Right atrium auricular region (tissue), 2 donors: ENCODE data around the gene CD58. TPM values are rescaled to one million over a fixed set of nuclear protein-coding genes. Genes with fewer than 3 reads are reported as not detected.
A peak's percentile ranks its signal among the peaks of the same experiment; 100 is the strongest.

Experiments used
- DNase-seq: peaks from one replicate; pipeline ENCODE4 v3.0.0-alpha.2; 2019; ENCODE audit warnings: low spot score
- H3K27ac ChIP-seq, 2 donors: fragments of 200-600 bp; sonication (generic); 1 replicate in 1 of 2; 2 replicates in 1 of 2; pipeline ENCODE4 v1.5.1; 2016 to 2019
- H3K27me3 ChIP-seq, 2 donors: fragments of 200-600 bp; sonication (generic); one replicate each; pipeline versions ENCODE4 v1.5.1 to v1.6.0; 2017 to 2019
- H3K36me3 ChIP-seq: fragments of 200-600 bp; sonication (generic); one replicate; pipeline ENCODE4 v1.5.1; 2016
- H3K4me1 ChIP-seq, 2 donors: fragments of 200-600 bp; sonication (generic); one replicate each; pipeline versions ENCODE4 v1.5.1 to v1.6.0; 2017 to 2019
- H3K4me3 ChIP-seq, 2 donors: fragments of 200-600 bp; sonication (generic); 1 replicate in 1 of 2; 2 replicates in 1 of 2; pipeline ENCODE4 v1.5.1; 2017 to 2019; ENCODE audit warnings: mild to moderate bottlenecking in 1 of 2, moderate library complexity in 1 of 2
- H3K9me3 ChIP-seq, 2 donors: fragments of 200-600 bp; sonication (generic); one replicate each; pipeline ENCODE4 v1.5.1; 2019
- CTCF ChIP-seq, 2 donors: fragments of 200-600 bp; sonication (generic); IDR thresholded peaks; one replicate each; pipeline ENCODE4 v1.5.1; 2019; ENCODE audit warnings: antibody characterized with exemption in 2 of 2
- total RNA-seq, 2 donors: library from RNA; depleted of rRNA; stranded (reverse); fragments of >200 nt; gene quantifications; one replicate each; pipeline ENCODE4 v1.1.0, GENCODE V29; 2016

The CD58 gene
- total RNA-seq, 2 donors from 2014 or later = 26.4 to 27.4 TPM

- no peaks in the 10 kb centered on the region for H3K9me3 ChIP-seq
- no peaks in the 10 kb centered on the region for H3K27me3 ChIP-seq
- no peaks in the 10 kb centered on the region for H3K36me3 ChIP-seq
- no peak for DNase-seq
- no peak overlapping the region for H3K27ac ChIP-seq
- H3K4me3 ChIP-seq = no peak overlapping the region
- TF ChIP-seq CTCF (IDR thresholded peaks at IDR 0.05) = no peak
- H3K4me1 ChIP-seq = peaks cover 0 to 22% of the 10 kb centered on the region in 2 donors
These were observed 73.9 kb downstream of the CD58 start for GRCh38 chr1:116496898-116497297.

DNA sequence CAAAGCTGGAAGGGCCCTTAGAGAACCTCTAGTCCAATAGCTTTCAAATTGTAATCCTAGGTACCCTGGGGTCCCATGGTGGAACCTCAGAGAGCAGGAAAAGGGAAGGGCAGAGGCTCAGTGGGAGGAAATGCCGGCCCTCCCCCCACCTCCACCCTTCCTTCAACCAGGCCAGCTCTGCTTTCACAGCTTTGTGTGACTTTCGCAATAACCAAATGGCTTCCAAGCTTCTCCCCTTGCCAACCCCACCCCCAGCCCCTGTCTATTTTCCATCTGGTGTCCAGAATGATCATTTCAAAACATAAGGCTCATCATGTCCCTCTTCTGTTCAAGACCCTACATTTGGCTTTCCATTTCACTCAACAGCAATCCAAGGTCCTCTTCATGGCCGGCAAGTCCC lies 74.4 kb downstream of the CD58 start:
- H3K9me3 ChIP-seq = no peaks in the 10 kb centered on the region
- H3K27me3 ChIP-seq = no peaks in the 10 kb centered on the region
- peak; percentile 78 for DNase-seq
- peak overlapping the region; percentile 53 to 61 for H3K27ac ChIP-seq
- no peak for TF ChIP-seq CTCF (IDR thresholded peaks at IDR 0.05)
- no peak overlapping the region for H3K4me3 ChIP-seq
- H3K36me3 ChIP-seq = no peaks in the 10 kb centered on the region
- peaks cover 0 to 22% of the 10 kb centered on the region in 2 donors for H3K4me1 ChIP-seq

- Histone ChIP-seq H3K27ac (peak overlapping the region; percentile 53 to 61), H3K27me3 (no peaks in the 10 kb centered on the region), H3K9me3 (no peaks in the 10 kb centered on the region), H3K4me1 (peaks cover 0 to 22% of the 10 kb centered on the region in 2 donors), H3K4me3 (no peak overlapping the region), H3K36me3 (no peaks in the 10 kb centered on the region)
- no peak for DNase-seq
- no peak for TF ChIP-seq CTCF (IDR thresholded peaks at IDR 0.05)
These were observed 75.3 kb downstream of the CD58 start for GRCh38 chr1:116495535-116495934.

DNA sequence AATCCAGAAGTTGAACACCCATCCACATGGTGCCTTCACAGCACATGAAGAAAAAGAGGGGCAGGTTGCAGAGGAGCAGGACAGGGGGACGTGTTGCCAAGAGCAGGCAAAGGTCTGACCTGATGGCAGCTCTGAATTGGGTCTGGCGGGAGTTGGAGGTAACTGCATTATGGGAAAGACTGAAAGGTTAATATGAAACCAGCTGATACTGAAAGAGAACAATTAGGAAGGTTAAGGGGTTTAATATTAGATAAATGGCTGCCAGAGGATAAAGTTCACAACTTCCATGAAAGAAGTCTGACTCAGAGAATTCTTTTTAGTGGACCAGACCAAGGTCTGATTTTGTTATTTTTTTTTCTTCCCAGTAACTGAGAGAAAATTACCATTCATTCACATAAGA lies 76.1 kb downstream of the CD58 start:
- Histone ChIP-seq H3K4me1 (peaks cover 0 to 22% of the 10 kb centered on the region in 2 donors), H3K27ac (no peak overlapping the region), H3K36me3 (no peaks in the 10 kb centered on the region), H3K9me3 (no peaks in the 10 kb centered on the region), H3K4me3 (no peak overlapping the region), H3K27me3 (no peaks in the 10 kb centered on the region)
- TF ChIP-seq CTCF (IDR thresholded peaks at IDR 0.05) = no peak
- DNase-seq = no peak

DNA sequence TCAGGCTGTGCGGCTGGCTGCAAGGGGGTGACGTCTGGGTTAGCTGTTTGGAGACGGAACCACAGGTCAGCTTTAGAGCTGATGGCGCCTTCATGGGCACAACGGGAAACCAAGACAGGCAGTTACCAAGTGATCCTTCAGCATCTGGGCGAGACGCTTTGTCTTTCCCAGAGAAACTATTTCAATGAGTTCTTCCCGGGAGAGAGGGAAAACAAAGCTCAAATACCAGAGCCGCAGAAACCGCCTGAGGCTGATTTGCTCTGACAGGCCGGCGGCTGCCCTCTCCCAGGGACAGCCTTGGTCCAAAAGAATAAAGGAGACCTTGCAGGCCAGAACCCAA lies 76.5 kb downstream of the CD58 start:
- DNase-seq = no peak
- H3K27me3 ChIP-seq = no peaks in the 10 kb centered on the region
- TF ChIP-seq CTCF (IDR thresholded peaks at IDR 0.05) = no peak
- H3K36me3 ChIP-seq = no peaks in the 10 kb centered on the region
- H3K4me3 ChIP-seq = no peak overlapping the region
- peaks cover 0 to 25% of the 10 kb centered on the region in 2 donors for H3K4me1 ChIP-seq
- no peak overlapping the region for H3K27ac ChIP-seq
- no peaks in the 10 kb centered on the region for H3K9me3 ChIP-seq
